ENCODE measurements around the gene CIAO2A.

DNA sequence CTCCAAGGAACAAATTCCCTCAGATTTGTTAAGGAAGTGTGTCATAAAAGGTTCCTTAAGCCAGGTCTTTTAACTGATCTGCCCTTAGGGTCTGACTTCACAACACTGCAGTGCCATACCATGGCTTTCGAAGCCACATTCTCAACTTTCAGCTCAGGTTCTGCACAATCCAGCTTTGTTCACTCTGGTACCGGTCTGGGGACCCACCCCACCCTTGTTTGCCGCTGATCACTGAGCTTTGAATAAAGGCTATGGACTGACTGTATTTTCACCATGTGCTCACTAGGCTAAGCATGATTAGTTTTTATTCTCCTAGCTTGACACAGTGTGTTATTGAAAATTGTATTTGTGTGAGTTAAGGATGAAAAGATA lies 18.0 kb upstream of the CIAO2A start:
- TF ChIP-seq, protein P1, sequence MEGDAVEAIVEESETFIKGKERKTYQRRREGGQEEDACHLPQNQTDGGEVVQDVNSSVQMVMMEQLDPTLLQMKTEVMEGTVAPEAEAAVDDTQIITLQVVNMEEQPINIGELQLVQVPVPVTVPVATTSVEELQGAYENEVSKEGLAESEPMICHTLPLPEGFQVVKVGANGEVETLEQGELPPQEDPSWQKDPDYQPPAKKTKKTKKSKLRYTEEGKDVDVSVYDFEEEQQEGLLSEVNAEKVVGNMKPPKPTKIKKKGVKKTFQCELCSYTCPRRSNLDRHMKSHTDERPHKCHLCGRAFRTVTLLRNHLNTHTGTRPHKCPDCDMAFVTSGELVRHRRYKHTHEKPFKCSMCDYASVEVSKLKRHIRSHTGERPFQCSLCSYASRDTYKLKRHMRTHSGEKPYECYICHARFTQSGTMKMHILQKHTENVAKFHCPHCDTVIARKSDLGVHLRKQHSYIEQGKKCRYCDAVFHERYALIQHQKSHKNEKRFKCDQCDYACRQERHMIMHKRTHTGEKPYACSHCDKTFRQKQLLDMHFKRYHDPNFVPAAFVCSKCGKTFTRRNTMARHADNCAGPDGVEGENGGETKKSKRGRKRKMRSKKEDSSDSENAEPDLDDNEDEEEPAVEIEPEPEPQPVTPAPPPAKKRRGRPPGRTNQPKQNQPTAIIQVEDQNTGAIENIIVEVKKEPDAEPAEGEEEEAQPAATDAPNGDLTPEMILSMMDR (conservative IDR thresholded peaks at IDR 0.05; ENCODE audit: low read length): no peak
- TF ChIP-seq EZH2phosphoT487 (IDR thresholded peaks at IDR 0.05; ENCODE audit: borderline replicate concordance): no peak
